Measurements from ENCODE around the gene PLCD4.

The PLCD4 gene

GRCh38 chr2:218607436-218608115 lies at the start of gene PLCD4:
TSS of gene PLCD4 (plus strand) at chr2:218607899. CDS start at chr2:218615740, 7,841 bp downstream.
- DNase-seq: peak; percentile 67

- DNase-seq: no peak
Observed at GRCh38 chr2:218557941-218558340, 49.8 kb upstream of the PLCD4 start.

- DNase-seq: no peak
Observed at GRCh38 chr2:218558986-218559385, 48.7 kb upstream of the PLCD4 start.

- DNase-seq: no peak
Observed at GRCh38 chr2:218564056-218564455, 43.6 kb upstream of the PLCD4 start.

- DNase-seq: no peak
Observed at GRCh38 chr2:218566296-218566695, 41.4 kb upstream of the PLCD4 start.

GRCh38 chr2:218567797-218568189 lies 39.9 kb upstream of the PLCD4 start:
- no peak for DNase-seq

GRCh38 chr2:218568190-218569037 lies 39.3 kb upstream of the PLCD4 start, which contains the start of the genes CNOT9 and USP37:
TSS of gene CNOT9 (plus strand) at chr2:218568839. CDS start at chr2:218568955, 116 bp downstream.
TSS of gene USP37 (minus strand) at chr2:218568351. CDS start at chr2:218558653, 9,698 bp downstream.
- peak; percentile 97 for DNase-seq

GRCh38 chr2:218569038-218569431 lies 38.7 kb upstream of the PLCD4 start:
- peak; percentile 42 for DNase-seq

- no peak for DNase-seq
Observed at GRCh38 chr2:218569661-218570500, 37.8 kb upstream of the PLCD4 start.

- DNase-seq: no peak
Observed at GRCh38 chr2:218570850-218571249, 36.8 kb upstream of the PLCD4 start.

- no peak for DNase-seq
Observed at GRCh38 chr2:218576854-218577253, 30.8 kb upstream of the PLCD4 start.

GRCh38 chr2:218577482-218578220 lies 30.0 kb upstream of the PLCD4 start:
- DNase-seq: no peak

GRCh38 chr2:218578272-218578877 lies 29.3 kb upstream of the PLCD4 start:
- DNase-seq: no peak

GRCh38 chr2:218582076-218582475 lies 25.6 kb upstream of the PLCD4 start:
- peak; percentile 2 for DNase-seq

- no peak for DNase-seq
Observed at GRCh38 chr2:218583983-218584850, 23.5 kb upstream of the PLCD4 start.

- DNase-seq: no peak
Observed at GRCh38 chr2:218585541-218585940, 22.2 kb upstream of the PLCD4 start.

- DNase-seq: no peak
Observed at GRCh38 chr2:218605432-218605831, 2.3 kb upstream of the PLCD4 start.

- no peak for DNase-seq
Observed at GRCh38 chr2:218615868-218616315, 8.2 kb downstream of the PLCD4 start.

- no peak for DNase-seq
Observed at GRCh38 chr2:218618102-218618860, 10.6 kb downstream of the PLCD4 start.

GRCh38 chr2:218621007-218621406 lies 13.3 kb downstream of the PLCD4 start:
- no peak for DNase-seq
